Cardiac septum (tissue), 1 donor: Measurements from ENCODE around the gene RASL11B. TPM values are rescaled to one million over a fixed set of nuclear protein-coding genes. Genes with fewer than 3 reads are reported as not detected.
"Not testable (repeated sequence)": the region's sequence is repeated elsewhere in the genome, so short reads cannot be mapped to it uniquely, and the experiment has no call there.

Experiments
- DNase-seq: peaks from one replicate; pipeline ENCODE4 v3.0.0-alpha.2; 2020; ENCODE audit warnings: low spot score
- intact Hi-C: fragments of 100-400 bp; cut with DNase I; formaldehyde crosslinking; loops from one replicate; pipeline ENCODE4 v1.14.0; 2022
- long read RNA-seq: library from polyadenylated mRNA; unstranded; transcript quantifications from one replicate; pipeline ENCODE4 v2.0.0, GENCODE V29; 2021
- total RNA-seq: library from RNA; stranded (reverse); fragmentation: NEBNext Ultra II Directional; extraction: Animal tissue kit (Norgen Biotek cat#: 25700); gene quantifications from one replicate; pipeline ENCODE4 v1.2.1, GENCODE V29; 2021
- donor health status: DM: no; HTN: no; CAD: no.

The RASL11B gene
- total RNA-seq = 23.8 TPM
- long read RNA-seq, transcript RASL11B-201 (4 exons, 1,995 nt) = major isoform, 8 of 13 reads
- long read RNA-seq, partial matches to known transcripts = 0 of 13 reads
- long read RNA-seq, other reads (novel, unspliced or antisense) = 5 of 13 reads

- intact Hi-C loops = loop anchor here (2.0 kb wide), 2 partner anchors 111 to 149 kb away; partner anchors contain the start of gene ERVMER34-1
Observed at GRCh38 chr4:52861879-52862616, at the start of gene RASL11B. RASL11B (plus strand) TSS chr4:52862317; CDS start chr4:52862508, 191 bp downstream.

GRCh38 chr4:52813546-52813945 lies 48.6 kb upstream of the RASL11B start:
- no peak for DNase-seq
- intact Hi-C loops = no loop called here

More at GRCh38 chr4:52861879-52862616, at the start of gene RASL11B:
- peak; percentile 91 for DNase-seq

- DNase-seq = no peak
- intact Hi-C loops = no loop called here
Observed at GRCh38 chr4:52822583-52822971, 39.5 kb upstream of the RASL11B start.

- intact Hi-C loops = no loop called here
Observed at GRCh38 chr4:52822972-52823701, 39.0 kb upstream of the RASL11B start.

GRCh38 chr4:52823702-52824092 lies 38.4 kb upstream of the RASL11B start:
- DNase-seq = no peak
- intact Hi-C loops = no loop called here

More at GRCh38 chr4:52822972-52823701, 39.0 kb upstream of the RASL11B start:
- no peak for DNase-seq

- intact Hi-C loops = no loop called here
- DNase-seq = no peak
Observed at GRCh38 chr4:52824270-52824602, 37.9 kb upstream of the RASL11B start.

GRCh38 chr4:52824603-52825459 lies 37.3 kb upstream of the RASL11B start:
- intact Hi-C loops = no loop called here
- DNase-seq = peak; percentile 84

- intact Hi-C loops = no loop called here
Observed at GRCh38 chr4:52825460-52826090, 36.5 kb upstream of the RASL11B start.

GRCh38 chr4:52833941-52834525 lies 28.1 kb upstream of the RASL11B start:
- DNase-seq = no peak
- intact Hi-C loops = no loop called here

More at GRCh38 chr4:52825460-52826090, 36.5 kb upstream of the RASL11B start:
- no peak for DNase-seq

- intact Hi-C loops, DNase-seq: not testable (repeated sequence)
Observed at GRCh38 chr4:52834641-52835456, 27.3 kb upstream of the RASL11B start.

GRCh38 chr4:52836120-52836519 lies 26.0 kb upstream of the RASL11B start:
- no peak for DNase-seq
- intact Hi-C loops = no loop called here

- DNase-seq = no peak
- intact Hi-C loops = no loop called here
Observed at GRCh38 chr4:52836678-52837077, 25.4 kb upstream of the RASL11B start.

GRCh38 chr4:52837716-52838558 lies 24.2 kb upstream of the RASL11B start:
- intact Hi-C loops = loop anchor here (2.0 kb wide), 1 partner anchor 31 kb away; no protein-coding TSS in a partner anchor
- DNase-seq = no peak

- DNase-seq = no peak
- intact Hi-C loops = loop anchor here (2.0 kb wide), 1 partner anchor 30 kb away; no protein-coding TSS in a partner anchor
Observed at GRCh38 chr4:52838729-52839586, 23.2 kb upstream of the RASL11B start.

- intact Hi-C loops = no loop called here
- DNase-seq = no peak
Observed at GRCh38 chr4:52840531-52841370, 21.4 kb upstream of the RASL11B start.
